ENCODE results near the gene PCNT.

Gene PCNT

DNA sequence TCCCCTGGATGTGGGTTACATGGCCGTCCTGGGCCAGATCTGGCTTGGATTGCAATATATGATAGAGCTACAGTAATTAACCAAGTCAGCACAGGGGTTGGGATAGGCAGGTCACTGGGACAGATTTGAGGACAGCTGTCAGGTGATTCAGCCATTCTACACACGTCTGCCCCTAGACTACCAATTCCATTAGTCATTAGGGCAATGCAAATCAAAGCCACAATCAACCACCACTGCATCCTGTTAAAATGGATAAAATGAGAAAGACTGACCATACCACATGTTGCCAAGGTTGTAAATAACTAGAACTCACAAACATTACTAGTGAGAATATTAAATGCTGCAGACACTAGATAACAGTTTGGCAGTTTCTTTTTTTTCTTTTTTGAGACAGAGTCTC lies 16.3 kb upstream of the PCNT start:
- ChIA-PET CTCF (no interaction called here), POLR2A (no interaction called here)
- Histone ChIP-seq H3K4me3 (ENCODE audit: low read depth, low read length) (no peak overlapping the region), H3K4me1 (ENCODE audit: control insufficient read depth, insufficient read depth, low read length) (no peaks in the 10 kb centered on the region), H3K36me3 (ENCODE audit: control insufficient read depth in 2 of 2, insufficient read depth in 1 of 2, low read length in 2 of 2) (peaks cover 46 to 84% of the 10 kb centered on the region in 2 experiments), H3K9me3 (ENCODE audit: control insufficient read depth, insufficient read depth, low read depth, low read length) (no peaks in the 10 kb centered on the region), H3K27ac (ENCODE audit: extremely low read depth, low read depth, low read length) (no peak overlapping the region)
- TF ChIP-seq ZBTB20 (tag by site-specific recombination; IDR thresholded peaks at IDR 0.05) = no peak
- TF ChIP-seq ZBTB49 (tag by site-specific recombination; IDR thresholded peaks at IDR 0.05; ENCODE audit: low read depth) = no peak
- no peak for TF ChIP-seq ZNF169 (tag by site-specific recombination; IDR thresholded peaks at IDR 0.05)
- no peak for TF ChIP-seq ZIC2 (tag by site-specific recombination; IDR thresholded peaks at IDR 0.05)
- no peak for TF ChIP-seq ZNF366 (tag by site-specific recombination; conservative IDR thresholded peaks at IDR 0.05)

DNA sequence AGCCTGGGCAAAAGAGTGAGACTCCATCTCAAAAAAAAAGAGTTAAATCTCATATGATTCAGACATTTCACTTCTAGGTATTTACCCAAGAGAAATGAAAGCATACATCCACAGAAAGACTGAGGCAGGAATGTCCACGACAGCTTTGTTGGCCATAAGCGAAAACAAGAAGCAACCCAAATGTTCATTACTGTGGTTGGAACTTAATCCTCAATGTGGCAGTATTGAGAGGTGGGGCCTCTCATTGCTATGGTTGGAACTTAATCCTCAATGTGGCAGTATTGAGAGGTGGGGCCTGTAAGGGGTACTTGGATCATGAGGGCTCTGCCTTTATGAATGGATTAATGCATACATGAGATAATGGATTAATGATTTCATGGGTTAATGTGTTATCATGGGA lies 15.5 kb upstream of the PCNT start:
- CTCF ChIA-PET = no interaction called here
- TF ChIP-seq ZNF335 (tag by site-specific recombination; conservative IDR thresholded peaks at IDR 0.05) (no peak), ZNF280C (tag by site-specific recombination; IDR thresholded peaks at IDR 0.05) (no peak), ZNF2 (tag by site-specific recombination; IDR thresholded peaks at IDR 0.05) (no peak), ZNF16 (tag by site-specific recombination; IDR thresholded peaks at IDR 0.05; ENCODE audit: low read depth) (no peak), TSHZ1 (tag by site-specific recombination; IDR thresholded peaks at IDR 0.05; ENCODE audit: borderline replicate concordance) (no peak), PRDM1 (tag by site-specific recombination; IDR thresholded peaks at IDR 0.05) (no peak), ZNF670 (tag by site-specific recombination; IDR thresholded peaks at IDR 0.05; ENCODE audit: low read depth) (no peak), ZNF157 (tag by site-specific recombination; IDR thresholded peaks at IDR 0.05) (no peak), ZNF544 (tag by site-specific recombination; IDR thresholded peaks at IDR 0.05) (no peak), KLF10 (tag by site-specific recombination; IDR thresholded peaks at IDR 0.05) (no peak), ZNF626 (tag by site-specific recombination; IDR thresholded peaks at IDR 0.05) (no peak)
- TF ChIP-seq, protein P1, sequence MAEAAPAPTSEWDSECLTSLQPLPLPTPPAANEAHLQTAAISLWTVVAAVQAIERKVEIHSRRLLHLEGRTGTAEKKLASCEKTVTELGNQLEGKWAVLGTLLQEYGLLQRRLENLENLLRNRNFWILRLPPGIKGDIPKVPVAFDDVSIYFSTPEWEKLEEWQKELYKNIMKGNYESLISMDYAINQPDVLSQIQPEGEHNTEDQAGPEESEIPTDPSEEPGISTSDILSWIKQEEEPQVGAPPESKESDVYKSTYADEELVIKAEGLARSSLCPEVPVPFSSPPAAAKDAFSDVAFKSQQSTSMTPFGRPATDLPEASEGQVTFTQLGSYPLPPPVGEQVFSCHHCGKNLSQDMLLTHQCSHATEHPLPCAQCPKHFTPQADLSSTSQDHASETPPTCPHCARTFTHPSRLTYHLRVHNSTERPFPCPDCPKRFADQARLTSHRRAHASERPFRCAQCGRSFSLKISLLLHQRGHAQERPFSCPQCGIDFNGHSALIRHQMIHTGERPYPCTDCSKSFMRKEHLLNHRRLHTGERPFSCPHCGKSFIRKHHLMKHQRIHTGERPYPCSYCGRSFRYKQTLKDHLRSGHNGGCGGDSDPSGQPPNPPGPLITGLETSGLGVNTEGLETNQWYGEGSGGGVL (tag by site-specific recombination; IDR thresholded peaks at IDR 0.05) = no peak
- TF ChIP-seq, protein P2, sequence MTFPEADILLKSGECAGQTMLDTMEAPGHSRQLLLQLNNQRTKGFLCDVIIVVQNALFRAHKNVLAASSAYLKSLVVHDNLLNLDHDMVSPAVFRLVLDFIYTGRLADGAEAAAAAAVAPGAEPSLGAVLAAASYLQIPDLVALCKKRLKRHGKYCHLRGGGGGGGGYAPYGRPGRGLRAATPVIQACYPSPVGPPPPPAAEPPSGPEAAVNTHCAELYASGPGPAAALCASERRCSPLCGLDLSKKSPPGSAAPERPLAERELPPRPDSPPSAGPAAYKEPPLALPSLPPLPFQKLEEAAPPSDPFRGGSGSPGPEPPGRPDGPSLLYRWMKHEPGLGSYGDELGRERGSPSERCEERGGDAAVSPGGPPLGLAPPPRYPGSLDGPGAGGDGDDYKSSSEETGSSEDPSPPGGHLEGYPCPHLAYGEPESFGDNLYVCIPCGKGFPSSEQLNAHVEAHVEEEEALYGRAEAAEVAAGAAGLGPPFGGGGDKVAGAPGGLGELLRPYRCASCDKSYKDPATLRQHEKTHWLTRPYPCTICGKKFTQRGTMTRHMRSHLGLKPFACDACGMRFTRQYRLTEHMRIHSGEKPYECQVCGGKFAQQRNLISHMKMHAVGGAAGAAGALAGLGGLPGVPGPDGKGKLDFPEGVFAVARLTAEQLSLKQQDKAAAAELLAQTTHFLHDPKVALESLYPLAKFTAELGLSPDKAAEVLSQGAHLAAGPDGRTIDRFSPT (tag by site-specific recombination; IDR thresholded peaks at IDR 0.05) = no peak
- H3K4me1 ChIP-seq (ENCODE audit: control insufficient read depth, insufficient read depth, low read length) = no peaks in the 10 kb centered on the region
- peaks cover 54 to 83% of the 10 kb centered on the region in 2 experiments for H3K36me3 ChIP-seq (ENCODE audit: control insufficient read depth in 2 of 2, insufficient read depth in 1 of 2, low read length in 2 of 2)
- POLR2A ChIA-PET = no interaction called here
- H3K4me3 ChIP-seq (ENCODE audit: low read depth, low read length) = no peak overlapping the region
- H3K27ac ChIP-seq (ENCODE audit: extremely low read depth, low read depth, low read length) = no peak overlapping the region
- H3K9me3 ChIP-seq (ENCODE audit: control insufficient read depth, insufficient read depth, low read depth, low read length) = no peaks in the 10 kb centered on the region

Measured in HEK293 (cell line).